K562 (cell line): ENCODE data around the gene FTO.

Experiments
- ATF7 ChIP-seq: fragments of 450-650 bp; IDR thresholded peaks from 2 replicates; pipeline ENCODE4 v1.7.1; 2014; ENCODE audit warnings: mild to moderate bottlenecking, moderate library complexity
- GTF2E2 ChIP-seq: fragments of 200-800 bp; sonication (Bioruptor generic); IDR thresholded peaks from 2 replicates; pipeline ENCODE4 v1.6.1; 2016; ENCODE audit warnings: missing genetic modification characterization, missing compliant biosample characterization
- HDAC6 ChIP-seq: IDR thresholded peaks from 2 replicates; pipeline ENCODE4 v1.6.1; 2012; ENCODE audit warnings: low read depth, mild to moderate bottlenecking, control low read depth, inconsistent platforms, low read length, moderate library complexity
- NFIX ChIP-seq: fragments of 250-450 bp; sonication (Bioruptor Pico); IDR thresholded peaks from 2 replicates; pipeline ENCODE4 v1.4.0; 2020; ENCODE audit warnings: low read depth, mild to moderate bottlenecking, moderate library complexity
- NR2C1 ChIP-seq, 2 experiments: fragments of 450-650 bp; IDR thresholded peaks; 2 replicates each; pipeline ENCODE4 v1.6.1; 2017; ENCODE audit warnings: mild to moderate bottlenecking in 2 of 2, antibody characterized with exemption in 1 of 2, inconsistent platforms in 1 of 2, missing compliant biosample characterization in 1 of 2, missing genetic modification characterization in 1 of 2
- RUNX1 ChIP-seq: sonication (generic); IDR thresholded peaks from 2 replicates; pipeline ENCODE4 v1.6.1; 2016; ENCODE audit warnings: antibody characterized with exemption, low read depth
- SMARCA4 ChIP-seq: fragments of 450-650 bp; IDR thresholded peaks from 2 replicates; pipeline ENCODE4 v1.6.1; 2016
- SRF ChIP-seq, 2 experiments: fragments of 250-450, 450-650 bp in 1 of 2; sonication (Bioruptor Pico) in 1 of 2; sonication (generic) in 1 of 2; formaldehyde crosslinking; IDR thresholded peaks; 2 replicates each; pipeline versions ENCODE4 v1.5.0 to v1.5.1; 2020 to 2022; ENCODE audit warnings: mild to moderate bottlenecking in 1 of 2, missing genetic modification reagents in 1 of 2
- ZNF174 ChIP-seq: fragments of 250-450 bp; sonication (Bioruptor Pico); IDR thresholded peaks from 2 replicates; pipeline ENCODE4 v1.4.0; 2020; ENCODE audit warnings: mild to moderate bottlenecking
- ZNF830 ChIP-seq: fragments of 250-450 bp; sonication (Bioruptor Pico); IDR thresholded peaks from 2 replicates; pipeline ENCODE4 v1.5.0; 2021; ENCODE audit warnings: mild to moderate bottlenecking
- TF ChIP-seq, protein P1 (sequence below), 2 experiments: IDR thresholded peaks; 2 replicates each; pipeline ENCODE4 v1.6.1; 2012; ENCODE audit warnings: improper control_type of control experiment in 2 of 2, low read depth in 2 of 2, low read length in 2 of 2, borderline replicate concordance in 1 of 2

DNA sequence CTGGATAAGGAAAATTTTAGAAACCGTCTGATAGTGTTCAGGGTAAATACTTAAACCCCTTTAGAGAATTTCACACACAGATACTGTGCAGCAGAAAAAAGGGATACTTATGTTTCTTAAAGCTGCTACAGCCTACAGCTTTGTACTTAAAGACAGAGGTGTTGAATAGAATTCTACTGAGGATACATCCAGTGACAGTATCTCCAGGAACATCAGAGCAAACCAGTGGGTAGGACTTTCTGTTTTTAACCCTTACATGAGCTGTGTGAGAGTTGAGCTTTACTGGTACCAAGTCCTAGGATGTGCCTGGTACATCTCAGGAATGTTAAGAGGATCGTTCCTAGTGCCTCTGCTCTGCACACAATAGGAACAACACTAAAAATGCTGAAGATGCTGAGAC is 191.5 kb downstream of the FTO start:
- no peak for TF ChIP-seq HDAC6
- TF ChIP-seq, protein P1, sequence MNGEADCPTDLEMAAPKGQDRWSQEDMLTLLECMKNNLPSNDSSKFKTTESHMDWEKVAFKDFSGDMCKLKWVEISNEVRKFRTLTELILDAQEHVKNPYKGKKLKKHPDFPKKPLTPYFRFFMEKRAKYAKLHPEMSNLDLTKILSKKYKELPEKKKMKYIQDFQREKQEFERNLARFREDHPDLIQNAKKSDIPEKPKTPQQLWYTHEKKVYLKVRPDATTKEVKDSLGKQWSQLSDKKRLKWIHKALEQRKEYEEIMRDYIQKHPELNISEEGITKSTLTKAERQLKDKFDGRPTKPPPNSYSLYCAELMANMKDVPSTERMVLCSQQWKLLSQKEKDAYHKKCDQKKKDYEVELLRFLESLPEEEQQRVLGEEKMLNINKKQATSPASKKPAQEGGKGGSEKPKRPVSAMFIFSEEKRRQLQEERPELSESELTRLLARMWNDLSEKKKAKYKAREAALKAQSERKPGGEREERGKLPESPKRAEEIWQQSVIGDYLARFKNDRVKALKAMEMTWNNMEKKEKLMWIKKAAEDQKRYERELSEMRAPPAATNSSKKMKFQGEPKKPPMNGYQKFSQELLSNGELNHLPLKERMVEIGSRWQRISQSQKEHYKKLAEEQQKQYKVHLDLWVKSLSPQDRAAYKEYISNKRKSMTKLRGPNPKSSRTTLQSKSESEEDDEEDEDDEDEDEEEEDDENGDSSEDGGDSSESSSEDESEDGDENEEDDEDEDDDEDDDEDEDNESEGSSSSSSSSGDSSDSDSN (IDR thresholded peaks at IDR 0.05; ENCODE audit: borderline replicate concordance in 1 of 2, low read depth in 2 of 2, low read length in 2 of 2) = no peak
- TF ChIP-seq NR2C1 (IDR thresholded peaks at IDR 0.05) = no peak
- no peak for TF ChIP-seq NR2C1 (tag; IDR thresholded peaks at IDR 0.05)
- TF ChIP-seq RUNX1 = no peak
- TF ChIP-seq NFIX (CRISPR knock-in tag) = no peak
- no peak for TF ChIP-seq SRF (CRISPR knock-in tag; IDR thresholded peaks at IDR 0.05)
- TF ChIP-seq ZNF830 (CRISPR knock-in tag) = no peak
- TF ChIP-seq SMARCA4 = no peak
- TF ChIP-seq ATF7 = no peak
- no peak for TF ChIP-seq ZNF174 (CRISPR knock-in tag)
- no peak for TF ChIP-seq GTF2E2
